ENCODE measurements around the gene PHACTR1. TPM values are rescaled to one million over a fixed set of nuclear protein-coding genes. Genes with fewer than 3 reads are reported as not detected.

Gene PHACTR1
- total RNA-seq, 1 donor from 2014 or later: 85.9 TPM

DNA sequence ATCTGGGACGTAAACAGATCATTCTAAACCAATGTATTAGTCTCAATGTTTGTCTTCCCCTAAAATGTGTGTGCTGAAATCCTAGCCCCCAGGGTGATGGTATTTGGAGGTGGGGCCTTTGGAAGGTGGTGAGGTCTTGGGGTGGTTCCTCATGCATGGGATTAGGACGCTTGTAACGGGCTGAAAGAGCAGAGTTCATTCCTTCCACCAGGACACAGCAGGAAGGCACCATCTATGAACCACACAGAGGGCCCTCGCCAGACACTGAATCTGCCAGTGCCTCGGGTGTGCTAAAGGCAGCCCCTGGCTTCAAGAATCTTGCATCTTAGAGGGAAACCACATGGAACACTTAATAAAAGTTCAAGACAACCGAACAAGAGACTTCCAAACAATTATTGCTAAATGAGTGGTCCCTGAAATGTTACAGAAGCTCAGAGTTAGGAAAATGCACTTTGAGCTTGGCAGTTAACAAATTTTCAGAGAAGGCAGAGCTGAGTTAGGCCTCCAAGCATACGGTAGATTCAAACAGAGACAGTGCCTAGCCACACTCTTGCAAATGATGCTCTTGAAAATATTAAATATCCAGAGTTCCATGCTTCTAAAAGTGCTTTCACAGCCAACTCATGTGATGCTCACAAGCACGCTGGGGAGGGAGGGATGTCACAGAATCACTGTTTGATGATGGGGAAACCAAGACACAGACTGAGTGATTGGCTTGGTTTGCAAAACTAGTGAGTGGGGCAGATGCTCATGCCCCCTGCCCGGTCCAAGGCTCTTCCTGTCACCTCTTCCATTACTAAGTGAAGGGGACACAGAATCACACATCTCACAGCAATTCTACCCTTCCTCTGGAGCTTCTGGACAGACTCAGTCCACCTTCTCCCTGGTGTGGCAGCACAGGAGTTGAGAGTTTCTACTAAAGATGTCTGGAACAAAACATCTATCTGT, 584.4 kb downstream of the PHACTR1 start:
- Histone ChIP-seq H3K27ac (replicated peaks) (no peak overlapping the region), H3K4me3 (no peak overlapping the region), H3K9me3 (replicated peaks) (no peaks in the 10 kb centered on the region), H3K4me1 (peaks cover 50% of the 10 kb centered on the region), H3K36me3 (peaks cover 57% of the 10 kb centered on the region), H3K27me3 (ENCODE audit: low read depth) (no peaks in the 10 kb centered on the region)
- no peak for TF ChIP-seq CTCF (IDR thresholded peaks at IDR 0.05; ENCODE audit: borderline replicate concordance)
- intact Hi-C loops (cut with micrococcal nuclease): no loop called here
- no peak for DNase-seq

DNA sequence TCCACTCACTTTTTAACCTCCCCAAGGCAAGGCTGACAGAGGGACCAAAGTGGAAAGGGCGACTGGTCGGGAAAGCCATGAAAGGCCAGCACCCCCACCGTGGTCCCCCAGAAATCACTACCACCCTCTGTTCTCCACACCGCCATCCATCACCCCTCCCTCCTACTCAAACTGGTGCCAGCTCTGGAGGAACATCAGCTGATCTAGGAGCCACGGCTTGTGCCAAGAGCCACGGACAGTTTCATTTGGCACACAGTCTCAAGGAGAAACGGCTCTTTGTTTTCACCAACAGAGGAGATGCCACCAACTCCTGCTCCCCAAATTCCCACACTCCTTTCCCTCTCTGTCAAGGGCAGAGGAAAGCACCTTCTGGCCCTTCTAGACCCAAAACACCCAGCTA, 585.7 kb downstream of the PHACTR1 start:
- H3K36me3 ChIP-seq: peaks cover 69% of the 10 kb centered on the region
- DNase-seq: no peak
- H3K27ac ChIP-seq (replicated peaks): peak overlapping the region; percentile 71
- peak overlapping the region; percentile 43 for H3K4me3 ChIP-seq
- peaks cover 51% of the 10 kb centered on the region for H3K4me1 ChIP-seq
- TF ChIP-seq CTCF (IDR thresholded peaks at IDR 0.05; ENCODE audit: borderline replicate concordance): no peak
- no peaks in the 10 kb centered on the region for H3K9me3 ChIP-seq (replicated peaks)
- intact Hi-C loops (cut with micrococcal nuclease): no loop called here
- no peaks in the 10 kb centered on the region for H3K27me3 ChIP-seq (ENCODE audit: low read depth)

GRCh38 chr6:13302751-13303667, 586.4 kb downstream of the PHACTR1 start:
- Histone ChIP-seq H3K36me3 (peaks cover 66% of the 10 kb centered on the region), H3K4me3 (peak overlapping the region; percentile 43), H3K4me1 (peaks cover 58% of the 10 kb centered on the region), H3K9me3 (replicated peaks) (no peaks in the 10 kb centered on the region), H3K27ac (replicated peaks) (peak overlapping the region; percentile 71), H3K27me3 (ENCODE audit: low read depth) (no peaks in the 10 kb centered on the region)
- no peak for TF ChIP-seq CTCF (IDR thresholded peaks at IDR 0.05; ENCODE audit: borderline replicate concordance)
- peak; percentile 37 for DNase-seq
- intact Hi-C loops (cut with micrococcal nuclease): no loop called here

DNA sequence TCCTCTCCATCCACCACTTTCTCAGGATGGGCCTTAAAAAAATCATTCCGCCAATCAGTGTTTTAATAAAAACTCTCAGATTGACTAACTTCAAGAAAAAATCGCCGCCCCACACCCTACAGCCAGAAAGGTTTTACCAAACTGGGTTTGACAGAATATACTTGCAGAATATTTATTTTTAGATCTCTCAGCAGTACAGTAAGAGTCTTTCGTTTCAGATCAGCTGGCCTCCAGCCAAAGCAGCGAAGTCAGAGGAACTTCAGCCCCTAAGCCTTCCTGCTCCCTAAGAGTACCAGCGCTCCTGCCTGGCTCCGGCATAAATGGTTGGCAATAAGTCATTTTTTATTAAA, 587.1 kb downstream of the PHACTR1 start:
- no peaks in the 10 kb centered on the region for H3K27me3 ChIP-seq (ENCODE audit: low read depth)
- TF ChIP-seq CTCF (IDR thresholded peaks at IDR 0.05; ENCODE audit: borderline replicate concordance): no peak
- peak overlapping the region; percentile 43 for H3K4me3 ChIP-seq
- peak; percentile 83 for DNase-seq
- H3K4me1 ChIP-seq: peaks cover 56% of the 10 kb centered on the region
- peak overlapping the region; percentile 71 for H3K27ac ChIP-seq (replicated peaks)
- H3K9me3 ChIP-seq (replicated peaks): no peaks in the 10 kb centered on the region
- H3K36me3 ChIP-seq: peaks cover 60% of the 10 kb centered on the region
- intact Hi-C loops (cut with micrococcal nuclease): no loop called here

- peak overlapping the region; percentile 71 for H3K27ac ChIP-seq (replicated peaks)
- no peaks in the 10 kb centered on the region for H3K27me3 ChIP-seq (ENCODE audit: low read depth)
- no peaks in the 10 kb centered on the region for H3K9me3 ChIP-seq (replicated peaks)
- DNase-seq: no peak
- no peak for TF ChIP-seq CTCF (IDR thresholded peaks at IDR 0.05; ENCODE audit: borderline replicate concordance)
- H3K4me1 ChIP-seq: peaks cover 57% of the 10 kb centered on the region
- intact Hi-C loops (cut with micrococcal nuclease): no loop called here
- peaks cover 56% of the 10 kb centered on the region for H3K36me3 ChIP-seq
- H3K4me3 ChIP-seq: peak overlapping the region; percentile 43
Observed at GRCh38 chr6:13304101-13304500, 587.5 kb downstream of the PHACTR1 start.

Measured in left ventricle myocardium inferior (tissue), 1 donor.